H4 (cell line): ENCODE data around the gene IZUMO1. TPM values are rescaled to one million over a fixed set of nuclear protein-coding genes. Genes with fewer than 3 reads are reported as not detected.
"Not testable (repeated sequence)": the region's sequence is repeated elsewhere in the genome, so short reads cannot be mapped to it uniquely, and the experiment has no call there.

Experiments
- DNase-seq: peaks from one replicate; pipeline ENCODE4 v3.0.0-alpha.2; 2015; ENCODE audit warnings: low spot score
- total RNA-seq: library from RNA; depleted of rRNA; stranded (reverse); fragments of >200 nt; shearing (Covaris generic); gene quantifications from 2 replicates; pipeline ENCODE4 v1.2.3, GENCODE V29; 2014; rRNA removed

The IZUMO1 gene
- total RNA-seq, 1 experiment from 2014 or later = not detected

GRCh38 chr19:48713864-48714755 lies 32.6 kb downstream of the IZUMO1 start:
- DNase-seq = peak; percentile 100

GRCh38 chr19:48713041-48713863 lies 33.5 kb downstream of the IZUMO1 start:
- DNase-seq = no peak

GRCh38 chr19:48711106-48711662 lies 35.5 kb downstream of the IZUMO1 start:
- DNase-seq = no peak

GRCh38 chr19:48708471-48708870 lies 38.2 kb downstream of the IZUMO1 start:
- DNase-seq = no peak

GRCh38 chr19:48705431-48705830 lies 41.3 kb downstream of the IZUMO1 start:
- DNase-seq = no peak

GRCh38 chr19:48703316-48703715 lies 43.4 kb downstream of the IZUMO1 start:
- DNase-seq = no peak

GRCh38 chr19:48702701-48703100 lies 44.0 kb downstream of the IZUMO1 start:
- no peak for DNase-seq

- DNase-seq = peak; percentile 92
Measured at GRCh38 chr19:48698046-48698445, 48.7 kb downstream of the IZUMO1 start.

GRCh38 chr19:48696353-48697010 lies 50.2 kb downstream of the IZUMO1 start:
- no peak for DNase-seq

- no peak for DNase-seq
Measured at GRCh38 chr19:48695743-48696352, 50.9 kb downstream of the IZUMO1 start, which contains the start of gene FUT2. Gene FUT2 (plus strand): TSS chr19:48695971. CDS start chr19:48702957, 6,986 bp downstream.

GRCh38 chr19:48693629-48694028 lies 53.1 kb downstream of the IZUMO1 start:
- not testable (repeated sequence) for DNase-seq

Other genes starting within 250 kb of the IZUMO1 start
- 0.43 TPM in 1 of 2 replicates, not detected in the other for gene LMTK3, start 235.1 kb downstream of the IZUMO1 start, total RNA-seq
- 0.23 TPM in 1 of 2 replicates, not detected in the other for gene SULT2B1, start 194.7 kb downstream of the IZUMO1 start, total RNA-seq
- gene SPACA4, start 140.2 kb downstream of the IZUMO1 start, total RNA-seq = not detected in 2 replicates
- gene FAM83E, start 131.8 kb downstream of the IZUMO1 start, total RNA-seq = 0.06 and 1.6 TPM in 2 replicates
- 1,978 and 2,048 TPM in 2 replicates for gene RPL18, start 127.7 kb downstream of the IZUMO1 start, total RNA-seq
- gene SPHK2, start 127.4 kb downstream of the IZUMO1 start, total RNA-seq = 6.5 and 9.0 TPM in 2 replicates
- gene DBP, start 109.5 kb downstream of the IZUMO1 start, total RNA-seq = 14.0 and 34.2 TPM in 2 replicates
- gene CA11, start 100.7 kb downstream of the IZUMO1 start, total RNA-seq = 2.2 and 8.3 TPM in 2 replicates
- gene NTN5, start 73.9 kb downstream of the IZUMO1 start, total RNA-seq = 0.58 TPM in 1 of 2 replicates, not detected in the other
- not detected in 2 replicates for gene FUT2, start 50.9 kb downstream of the IZUMO1 start, total RNA-seq
- 0.31 and 0.51 TPM in 2 replicates for gene MAMSTR, start 27.2 kb downstream of the IZUMO1 start, total RNA-seq
- 0.14 TPM in 1 of 2 replicates, not detected in the other for gene RASIP1, start 6.3 kb downstream of the IZUMO1 start, total RNA-seq
- 0.25 TPM in 1 of 2 replicates, not detected in the other for gene FUT1, start 5.7 kb upstream of the IZUMO1 start, total RNA-seq
- not detected in 2 replicates for gene FGF21, start 8.6 kb upstream of the IZUMO1 start, total RNA-seq
- gene BCAT2, start 64.1 kb upstream of the IZUMO1 start, total RNA-seq = 45.4 and 47.3 TPM in 2 replicates
- gene HSD17B14, start 89.6 kb upstream of the IZUMO1 start, total RNA-seq = not detected in 2 replicates
- gene PLEKHA4, start 121.7 kb upstream of the IZUMO1 start, total RNA-seq = 2.9 and 5.4 TPM in 2 replicates
- 15.8 and 16.1 TPM in 2 replicates for gene PPP1R15A, start 125.5 kb upstream of the IZUMO1 start, total RNA-seq
- gene TULP2, start 151.8 kb upstream of the IZUMO1 start, total RNA-seq = not detected in 2 replicates
- 199 and 224 TPM in 2 replicates for gene NUCB1, start 153.4 kb upstream of the IZUMO1 start, total RNA-seq
- gene DHDH, start 186.8 kb upstream of the IZUMO1 start, total RNA-seq = 0.27 TPM in 1 of 2 replicates, not detected in the other
- gene BAX, start 208.0 kb upstream of the IZUMO1 start, total RNA-seq = 132 and 135 TPM in 2 replicates
- 22,782 and 25,960 TPM in 2 replicates for gene FTL, start 218.4 kb upstream of the IZUMO1 start, total RNA-seq
- 31.7 and 31.9 TPM in 2 replicates for gene GYS1, start 246.4 kb upstream of the IZUMO1 start, total RNA-seq
- 353 and 374 TPM in 2 replicates for gene RUVBL2, start 247.0 kb upstream of the IZUMO1 start, total RNA-seq